SKM-1 (cell line): Measurements from ENCODE around the gene RNU6-9.

Source experiments
- DNase-seq: peaks from one replicate; lab custom pipeline; 2025; ENCODE audit not compliant: unreplicated experiment; lab: John Stamatoyannopoulos, UW

RNU6-9 gene

DNA sequence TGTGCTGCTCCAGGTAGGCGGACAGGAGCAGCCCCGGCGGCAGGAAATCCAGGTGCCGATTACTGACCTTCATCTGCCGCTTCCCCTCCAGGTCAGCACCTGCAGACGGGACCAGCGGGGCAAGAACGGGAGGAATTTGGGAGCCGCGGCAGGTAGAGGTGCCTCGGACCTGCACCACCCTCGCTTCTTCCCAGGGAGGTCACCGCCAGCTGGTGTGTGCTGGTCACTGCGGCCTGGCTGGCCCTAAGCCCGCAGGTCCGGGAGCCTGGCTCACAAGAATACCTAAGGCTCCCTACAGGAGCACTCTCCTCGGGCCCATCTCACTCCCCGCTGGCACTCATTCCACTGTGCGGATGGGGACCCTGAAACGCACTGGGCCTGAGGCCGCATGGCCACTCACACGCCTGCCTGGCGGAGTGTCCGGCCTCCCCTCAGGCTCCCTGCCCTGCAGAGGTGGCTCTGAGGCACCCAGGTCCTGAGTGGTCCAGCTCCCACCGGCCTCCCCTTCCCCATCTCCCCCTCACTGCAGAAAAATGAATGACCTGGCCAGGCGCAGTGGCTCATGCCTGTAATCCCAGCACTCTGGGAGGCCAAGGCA, 4.3 kb downstream of the RNU6-9 start:
- DNase-seq = no peak

DNA sequence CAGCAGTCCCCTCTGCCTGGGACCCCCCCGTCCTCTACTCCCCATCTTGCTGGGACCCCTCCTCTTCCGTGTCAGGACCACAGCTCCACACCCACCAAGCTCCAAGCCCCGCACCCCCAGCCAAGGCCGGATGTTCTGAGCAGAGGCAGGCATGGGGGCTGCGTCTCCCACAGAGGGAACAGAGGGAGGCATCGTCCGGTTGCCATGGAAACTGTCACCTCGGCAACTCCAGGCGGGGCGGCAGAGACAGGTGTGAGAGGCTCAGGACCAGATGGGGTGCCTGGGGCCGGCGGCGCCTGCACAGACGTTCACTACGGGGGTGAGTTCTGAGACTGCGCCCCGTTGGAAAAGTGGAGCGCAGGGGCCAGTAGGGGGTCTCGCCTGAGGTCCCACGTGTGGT, 5.4 kb downstream of the RNU6-9 start:
- no peak for DNase-seq

DNA sequence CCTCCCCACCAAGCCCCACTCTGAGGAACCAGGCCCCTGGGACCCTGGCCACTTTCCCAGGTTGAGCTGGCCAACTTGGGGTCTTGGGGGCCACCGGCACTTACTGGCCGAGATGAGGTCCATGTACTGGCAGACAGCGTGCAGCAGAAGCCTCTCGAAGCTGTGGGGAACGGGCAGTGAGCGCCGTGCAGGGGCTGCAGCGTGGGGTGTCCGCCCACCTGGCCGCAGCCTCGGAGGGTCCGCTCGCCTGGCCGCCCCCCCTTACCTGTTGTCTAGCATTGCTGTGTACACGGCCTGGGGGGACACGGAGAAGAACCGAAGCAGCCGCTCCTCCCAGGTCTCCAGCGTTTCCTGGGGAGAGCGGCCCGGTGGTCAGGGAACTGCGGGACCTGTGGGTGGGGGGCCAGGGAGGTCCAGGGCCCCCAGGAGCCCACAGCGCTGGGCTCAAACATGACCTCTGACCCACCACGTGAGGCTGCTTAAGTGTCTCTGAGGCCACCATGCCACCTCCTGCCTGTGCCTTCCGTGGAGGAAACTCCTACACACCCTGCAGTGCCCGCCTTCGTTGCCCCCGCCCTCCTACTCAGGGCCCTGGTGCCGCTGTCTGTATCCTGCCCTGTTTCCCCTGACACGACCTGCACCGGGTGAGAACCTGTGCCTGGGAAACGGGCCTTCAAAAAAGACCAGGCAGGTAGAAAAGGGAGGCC, 6.2 kb downstream of the RNU6-9 start:
- DNase-seq = no peak

DNA sequence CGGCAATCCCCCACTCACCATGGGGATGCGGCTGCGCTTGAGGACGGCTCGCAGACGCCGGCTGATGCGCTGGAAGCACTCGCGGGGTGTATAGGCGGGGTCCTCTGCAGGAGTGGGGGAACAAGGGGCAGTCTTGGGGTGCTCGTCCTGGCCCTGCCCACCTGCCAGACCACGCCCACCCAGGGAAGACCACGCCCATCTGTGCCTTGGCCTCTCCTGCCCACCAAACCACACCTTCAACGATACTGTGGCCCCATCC, 6.7 kb downstream of the RNU6-9 start:
- no peak for DNase-seq

DNA sequence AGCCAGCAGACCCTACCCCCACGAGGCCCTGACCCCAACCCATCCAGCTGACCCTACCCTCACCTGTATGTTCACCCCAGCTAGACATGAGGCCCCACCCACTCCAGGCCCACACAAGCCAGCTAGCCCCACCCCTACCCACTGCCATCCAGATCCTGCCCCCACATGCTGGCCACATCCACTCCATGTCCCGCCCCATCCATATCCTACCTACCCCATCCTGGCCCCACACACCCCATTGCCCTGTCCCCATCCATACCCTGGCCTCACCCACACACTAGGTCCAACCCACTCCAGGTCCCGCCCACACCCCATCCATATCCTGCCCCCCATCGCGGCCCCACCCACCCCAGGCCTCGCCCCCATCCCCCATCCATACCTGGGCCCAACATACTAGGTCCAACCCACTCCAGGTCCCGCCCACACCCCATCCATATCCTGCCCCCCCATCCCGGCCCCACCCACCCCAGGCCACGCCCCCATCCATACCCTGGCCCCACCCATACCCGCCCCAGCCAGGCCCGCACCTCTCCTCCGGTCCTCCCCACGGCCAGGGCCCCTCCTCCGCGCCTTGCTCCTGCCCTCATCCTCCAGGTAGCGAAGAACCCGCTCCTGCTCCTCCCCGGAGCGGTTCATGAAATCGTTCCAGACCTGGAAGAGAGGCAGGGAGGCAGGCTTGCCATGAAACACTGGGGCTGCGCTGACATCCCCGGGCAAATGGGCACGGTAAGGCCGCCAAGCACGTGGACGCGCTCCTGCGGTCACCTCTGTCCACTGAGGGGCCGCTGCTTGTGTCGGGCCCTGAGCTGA, 7.2 kb downstream of the RNU6-9 start:
- no peak for DNase-seq

DNA sequence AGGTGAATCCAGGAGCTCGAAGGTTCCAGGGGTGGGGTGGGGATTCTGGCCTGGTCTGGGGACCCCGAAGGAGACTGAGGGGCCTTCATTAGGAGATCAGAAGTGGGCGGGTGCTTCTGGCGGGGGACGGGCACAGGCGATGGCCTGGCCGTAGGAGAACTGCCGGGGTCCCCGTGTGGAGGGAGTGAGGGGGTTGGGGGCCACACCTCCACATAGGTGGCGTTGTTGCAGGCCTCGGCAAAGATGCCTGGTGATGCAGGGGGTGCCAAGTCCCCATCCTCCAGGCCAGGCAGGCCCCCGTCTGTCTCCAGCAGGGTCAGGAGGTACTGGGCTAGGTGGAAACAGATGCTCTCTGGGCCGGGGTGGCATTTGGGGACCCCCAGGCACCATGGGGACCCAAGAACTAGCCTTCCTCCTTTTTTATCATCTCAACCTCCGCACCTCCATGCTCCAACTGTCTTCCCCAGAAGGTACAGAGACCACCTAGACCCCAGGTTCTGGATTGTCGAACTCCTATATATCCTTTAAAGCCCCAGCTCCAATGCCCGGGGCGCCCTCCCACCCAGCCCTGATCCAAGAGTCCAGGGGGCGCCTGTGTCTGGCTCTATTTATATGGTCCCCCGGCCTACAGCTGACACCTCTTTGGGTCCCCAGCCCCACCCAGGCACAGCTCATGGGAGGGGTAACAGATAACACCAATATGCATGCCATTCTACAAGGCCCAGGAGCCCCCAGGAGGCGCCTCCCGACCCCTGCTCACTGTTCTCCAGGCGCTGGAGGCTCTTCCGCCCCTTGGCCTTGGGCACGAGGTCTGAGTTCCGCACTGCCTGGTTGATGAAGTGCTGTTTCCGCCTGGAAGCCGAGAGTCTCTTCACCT, 8.2 kb downstream of the RNU6-9 start:
- no peak for DNase-seq

DNA sequence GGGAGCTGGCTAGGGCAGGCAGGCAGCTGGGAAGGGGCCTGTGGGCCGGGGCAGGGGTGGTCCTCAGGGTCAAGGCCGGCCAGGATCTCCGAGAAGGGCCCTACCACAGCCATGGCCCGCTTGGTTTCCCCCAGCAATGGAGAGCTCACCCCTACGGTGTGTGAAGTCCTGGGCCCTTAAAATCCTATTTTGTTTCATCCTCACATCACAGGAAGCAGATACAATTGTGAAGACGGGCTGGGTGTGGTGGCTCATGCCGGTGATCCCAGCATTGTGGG, 8.7 kb downstream of the RNU6-9 start:
- DNase-seq = no peak

DNA sequence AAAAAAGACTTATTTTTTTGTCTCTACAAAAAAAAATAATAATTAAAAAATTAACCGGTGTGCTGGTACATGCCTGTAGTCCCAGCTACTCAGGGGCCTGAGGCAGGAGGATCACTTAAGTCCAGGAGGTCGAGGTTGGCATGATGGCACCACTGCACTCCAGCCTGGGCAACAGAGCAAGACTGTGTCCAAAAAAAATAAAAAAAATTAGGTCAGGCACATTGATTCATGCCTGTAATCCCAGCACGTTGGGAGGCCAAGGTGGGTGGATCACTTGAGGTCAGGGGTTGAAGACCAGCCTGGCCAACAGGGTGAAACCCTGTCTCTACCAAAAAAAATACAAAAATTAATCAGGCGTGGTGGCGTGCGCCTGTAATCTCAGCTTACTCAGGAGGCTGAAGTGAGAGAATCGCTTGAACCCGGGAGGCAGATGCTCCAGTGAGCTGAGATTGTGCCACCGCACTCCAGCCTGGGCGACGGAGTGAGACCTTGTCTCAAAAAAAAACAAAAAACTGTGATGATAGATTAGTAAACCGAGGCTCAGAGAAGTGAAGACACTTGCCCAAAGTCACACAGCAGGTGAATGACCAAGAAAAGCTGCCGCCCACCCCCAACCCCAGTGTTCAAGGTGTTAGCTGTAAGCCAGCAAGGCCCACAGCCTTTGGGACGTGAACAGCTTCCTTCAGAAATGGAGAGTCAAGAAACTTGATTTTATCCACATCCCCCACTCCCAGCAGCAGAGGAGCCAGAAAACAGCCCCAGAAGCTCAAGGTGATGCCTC, 9.4 kb downstream of the RNU6-9 start:
- no peak for DNase-seq

DNA sequence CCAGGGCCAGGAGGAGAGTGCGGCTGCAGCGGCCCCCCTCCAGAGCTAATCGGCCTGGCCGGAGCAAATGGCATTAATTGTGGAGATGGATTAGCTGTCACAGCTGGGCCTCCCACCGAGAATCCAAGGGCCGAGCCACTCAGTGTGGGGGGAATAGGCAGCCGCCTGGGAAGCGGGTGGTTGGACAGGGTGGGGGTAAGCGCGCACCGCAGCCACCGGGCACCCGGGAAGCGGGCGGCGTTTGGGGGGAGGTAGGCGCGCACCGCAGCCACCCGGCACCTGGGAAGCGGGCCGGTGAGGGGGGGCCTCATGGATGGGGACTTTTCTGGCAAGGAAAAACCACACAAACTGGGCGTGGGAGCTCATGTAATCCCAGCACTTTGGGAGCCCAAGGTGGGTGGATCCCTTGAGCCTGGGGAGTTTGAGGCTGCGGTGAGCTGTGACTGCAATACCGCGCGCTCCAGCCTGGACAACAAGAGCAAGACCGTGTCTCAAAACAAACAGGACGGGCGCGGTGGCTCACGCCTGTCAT, 10.0 kb downstream of the RNU6-9 start:
- no peak for DNase-seq

DNA sequence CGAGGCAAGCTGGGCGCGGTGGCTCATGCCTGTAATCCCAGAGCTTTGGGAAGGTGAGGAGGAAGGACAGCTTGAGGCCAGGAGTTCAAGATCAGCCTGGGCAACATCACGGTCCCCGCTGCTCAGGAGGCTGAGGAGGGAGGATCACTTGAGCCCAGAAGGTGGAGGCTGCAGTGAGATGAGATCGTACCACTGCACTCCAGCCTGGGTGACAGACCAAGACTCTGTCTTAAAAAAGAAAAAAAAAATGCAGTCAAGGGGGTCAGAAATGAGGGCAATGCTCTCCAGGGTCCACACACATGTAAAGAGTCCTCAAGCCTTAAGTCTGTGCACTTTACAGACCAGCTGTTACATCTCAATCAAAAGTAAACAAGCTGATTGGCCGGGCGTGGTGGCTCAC, 11.3 kb downstream of the RNU6-9 start:
- no peak for DNase-seq

DNA sequence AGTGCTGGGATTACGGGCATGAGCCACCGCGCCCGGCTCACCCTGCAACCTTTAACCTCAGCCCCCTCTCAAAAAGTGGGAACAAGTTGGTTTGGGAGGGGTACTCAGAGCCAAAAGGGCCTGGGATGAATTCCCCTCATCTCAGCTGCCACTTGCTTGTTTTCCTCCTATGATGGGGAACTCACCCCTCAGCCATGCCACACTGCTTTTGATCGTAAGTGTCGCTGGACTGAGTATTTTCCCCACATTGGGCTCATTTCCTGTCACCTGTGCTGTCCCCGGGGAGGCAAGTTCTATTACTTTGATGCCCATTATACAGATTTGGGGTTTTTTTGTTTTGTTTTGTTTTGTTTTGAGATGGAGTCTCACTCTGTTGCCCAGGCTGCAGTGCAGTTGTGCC, 13.2 kb downstream of the RNU6-9 start:
- DNase-seq = no peak

DNA sequence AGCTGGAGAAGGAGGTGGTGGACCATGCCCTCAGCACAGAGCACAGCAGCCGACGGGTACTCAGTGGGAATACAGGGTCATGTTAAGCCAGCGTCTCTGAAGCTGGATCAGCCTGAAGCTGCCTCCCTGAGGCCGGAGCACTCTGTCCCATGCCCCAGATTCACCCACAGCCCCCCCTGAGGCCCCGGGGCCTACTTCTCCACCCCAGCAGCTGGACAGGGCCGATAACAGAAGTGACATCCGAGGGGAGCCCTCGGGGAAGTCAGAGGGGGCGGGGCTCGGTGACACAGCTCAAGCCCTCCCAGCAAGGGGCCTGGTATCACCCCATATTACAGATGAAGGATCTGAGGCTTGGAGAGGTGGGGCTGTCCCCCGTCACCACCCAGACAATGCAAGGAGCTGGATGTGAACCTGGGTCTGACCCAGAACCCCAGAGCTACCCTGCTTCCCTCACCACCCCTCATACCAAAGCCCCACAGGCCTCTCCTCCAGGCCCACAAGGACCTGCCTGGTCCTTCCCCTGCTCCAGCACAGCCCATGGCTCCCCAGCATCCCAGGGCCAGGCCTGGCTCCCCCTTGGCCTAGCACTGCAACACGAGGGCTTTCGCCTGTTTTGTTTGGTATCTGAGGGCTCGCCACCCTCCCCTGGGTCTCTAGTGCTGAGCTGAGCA, 14.0 kb downstream of the RNU6-9 start:
- no peak for DNase-seq

DNA sequence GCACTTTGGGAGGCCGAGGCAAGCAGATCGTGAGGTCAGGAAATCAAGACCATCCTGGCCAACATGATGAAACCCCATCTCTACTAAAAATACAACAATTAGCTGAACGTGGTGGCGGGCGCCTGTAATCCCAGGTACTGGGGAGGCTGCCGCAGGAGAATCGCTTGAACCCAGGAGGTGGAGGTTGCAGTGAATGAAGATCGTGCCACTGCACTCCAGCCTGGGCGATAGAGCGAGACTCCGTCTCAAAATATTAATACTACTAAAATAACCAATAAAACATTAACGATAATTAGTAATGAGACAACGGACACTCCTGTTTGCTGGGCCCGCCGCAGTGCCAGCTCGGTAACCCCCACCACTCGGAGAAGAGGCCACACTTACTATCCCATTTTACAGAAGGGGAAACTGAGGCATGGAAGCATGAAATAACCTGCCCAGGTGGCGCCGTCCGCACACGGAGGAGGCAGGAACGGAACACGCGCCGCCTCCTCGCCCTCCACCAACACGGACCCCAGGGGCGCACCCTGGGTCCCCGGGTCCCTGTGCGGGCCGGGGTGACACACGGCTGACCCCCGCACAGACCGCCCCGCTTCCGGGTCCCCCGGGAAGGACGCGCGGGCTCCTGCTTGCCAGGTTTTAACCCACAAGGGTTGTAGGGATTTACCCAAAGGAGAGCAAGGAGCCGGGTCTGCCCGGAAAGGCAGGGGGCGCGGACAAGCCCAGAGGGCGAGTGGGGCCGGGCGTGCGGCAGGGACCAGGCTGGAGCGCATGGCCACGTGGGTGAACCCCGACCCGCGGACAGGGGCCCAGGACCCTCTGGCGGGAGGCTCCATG, 18.1 kb downstream of the RNU6-9 start:
- no peak for DNase-seq

DNA sequence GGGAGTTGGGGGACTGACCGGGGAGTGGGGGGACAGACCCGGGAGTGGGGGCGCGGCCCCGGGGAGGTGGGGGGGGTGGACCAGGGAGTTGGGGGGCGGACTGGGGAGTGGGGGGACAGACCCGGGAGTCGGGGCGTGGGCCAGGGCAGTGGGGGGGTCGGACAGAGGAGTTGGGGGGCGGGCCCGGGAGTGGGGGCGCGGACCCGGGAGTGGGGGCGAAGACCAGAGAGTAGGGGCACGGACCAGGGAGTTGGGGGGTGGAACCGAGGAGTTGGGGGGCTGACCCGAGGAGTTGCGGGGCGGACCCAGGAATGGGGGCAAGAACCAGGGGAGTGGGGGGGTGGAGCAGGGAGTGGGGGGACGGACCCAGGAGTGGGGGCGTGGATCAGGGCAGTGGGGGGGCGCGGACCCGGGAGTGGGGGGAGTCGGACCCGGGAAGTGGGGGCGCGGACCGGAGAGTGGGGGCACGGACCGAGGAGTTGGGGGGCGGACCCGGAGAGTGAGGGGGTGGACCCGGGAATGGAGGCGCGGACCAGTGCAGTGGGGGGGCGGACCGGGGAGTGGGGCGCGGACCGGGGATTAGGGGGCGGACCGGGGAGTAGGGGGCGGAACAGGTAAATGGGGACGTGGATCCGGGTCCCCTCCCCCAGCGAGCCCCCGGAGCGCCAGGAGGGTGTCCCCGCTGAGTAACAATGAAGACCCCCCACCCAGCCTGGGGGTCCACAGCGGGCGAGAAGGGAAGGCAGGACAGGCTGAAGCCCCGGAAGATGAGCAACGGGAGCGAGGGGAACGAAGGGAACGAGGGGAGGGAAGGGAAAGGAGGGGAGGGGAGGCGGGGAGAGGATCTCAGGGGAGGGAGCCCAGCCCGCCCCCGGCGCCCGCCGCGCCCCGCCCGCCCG, 19.1 kb downstream of the RNU6-9 start:
- DNase-seq = no peak

DNA sequence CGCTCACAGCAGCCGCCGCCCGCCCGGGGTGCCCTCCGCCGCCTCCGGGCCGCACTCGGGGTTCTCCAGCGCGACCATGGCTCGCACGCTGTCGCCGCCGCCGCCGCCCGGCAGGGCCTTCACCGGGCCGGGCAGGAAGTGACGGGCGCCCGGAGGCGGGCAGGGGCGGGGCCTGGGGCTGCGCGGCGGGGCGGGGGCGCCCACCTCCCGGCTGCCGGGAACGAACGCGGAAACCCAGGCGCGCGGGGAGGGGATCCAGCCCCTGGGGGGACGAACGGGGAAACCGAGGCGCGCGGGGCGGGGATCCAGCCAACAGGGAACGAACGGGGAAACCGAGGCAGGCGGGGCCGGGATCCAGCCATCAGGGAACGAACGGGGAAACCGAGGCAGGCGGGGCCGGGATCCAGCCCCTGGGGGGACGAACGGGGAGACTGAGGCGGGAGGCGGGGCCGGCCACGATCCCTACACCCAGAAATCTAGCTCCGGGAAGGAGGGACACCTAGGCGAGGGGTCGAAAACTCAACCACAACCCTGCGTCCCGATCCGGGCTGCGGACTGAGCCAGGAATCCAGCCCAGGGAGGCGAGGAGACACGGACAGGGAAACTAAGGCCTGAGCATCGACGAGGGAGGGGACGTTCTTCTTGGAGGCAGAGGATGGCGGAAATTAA, 19.9 kb downstream of the RNU6-9 start, which contains the start of gene R3HDM4:
Gene R3HDM4, minus strand, starts transcription at position 140 of the 669 bp plus-strand sequence. Its CDS starts 62 bp downstream, at position 78.
- no peak for DNase-seq

DNA sequence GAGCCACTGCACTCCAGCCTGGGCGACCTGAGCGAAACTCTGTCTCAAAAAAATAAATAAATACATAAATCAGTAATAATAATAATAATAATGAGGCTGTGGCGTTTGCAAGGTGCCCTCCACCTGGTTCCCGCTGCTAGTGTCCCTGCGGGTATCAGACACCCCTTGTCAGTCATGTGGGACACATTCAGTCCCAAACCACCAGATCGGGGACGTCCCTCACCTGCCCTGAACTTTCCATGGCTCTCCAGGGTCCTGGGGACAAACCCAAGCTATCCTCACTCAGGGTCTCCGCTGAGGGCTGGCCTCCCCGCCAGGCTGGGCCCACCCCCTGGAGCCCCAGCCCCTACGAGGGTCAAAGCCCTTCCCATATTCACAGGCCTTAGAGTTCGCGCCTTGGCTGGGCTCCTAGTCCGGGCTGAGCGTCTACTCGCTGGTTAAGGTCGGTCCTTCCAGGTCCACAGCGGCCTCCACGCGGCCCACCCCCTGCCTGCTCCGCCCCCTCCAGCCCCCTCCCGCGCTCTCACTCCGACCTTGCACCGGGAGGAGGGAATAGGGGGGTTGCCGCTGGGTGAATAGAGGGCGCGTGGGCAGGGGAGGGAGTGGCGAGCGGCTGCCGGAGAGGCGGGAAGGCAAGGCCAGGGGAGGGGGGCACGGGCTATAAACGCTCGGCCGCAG, 23.5 kb downstream of the RNU6-9 start:
- DNase-seq = no peak
